ENCODE measurements around the gene DAO.
"Not testable (repeated sequence)": the region's sequence is repeated elsewhere in the genome, so short reads cannot be mapped to it uniquely, and the experiment has no call there.

The DAO gene

DNA sequence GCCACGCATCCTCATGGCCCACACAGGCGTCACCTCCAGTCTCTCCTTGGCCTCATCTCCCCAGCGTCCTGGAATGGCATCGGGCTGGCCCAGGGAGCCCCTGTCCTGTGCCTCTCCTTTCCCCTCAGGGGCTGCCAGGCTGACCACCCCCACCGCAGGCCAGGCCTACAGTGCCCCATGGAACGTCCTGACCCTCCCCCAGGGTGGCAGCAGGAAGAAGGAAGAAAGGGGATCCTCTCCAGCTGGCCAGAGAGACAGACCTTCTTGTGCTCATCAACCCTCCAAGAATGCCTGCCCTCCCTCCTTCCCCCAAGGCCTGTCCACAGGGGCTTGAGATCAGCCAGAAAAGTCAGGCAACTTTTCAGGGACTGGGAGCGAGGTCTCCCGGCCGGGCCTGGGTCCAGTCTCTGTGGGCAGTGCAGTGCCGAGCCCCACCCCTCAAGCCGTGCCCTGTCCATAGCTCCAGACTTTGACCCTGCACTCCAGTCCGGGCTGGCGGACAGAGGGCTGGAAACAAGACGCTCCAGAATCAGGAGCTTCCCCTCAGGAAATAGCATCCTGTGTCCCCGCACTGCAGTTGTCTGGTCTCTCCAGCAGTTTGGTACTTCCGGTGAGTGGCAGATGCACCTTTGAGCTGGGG lies at the start of gene DAO:
TSS of gene DAO (plus strand) at position 478 of the 640 bp plus-strand sequence. CDS start 4,915 bp downstream, outside the sequence.
- DNase-seq (ENCODE audit: low read depth): no peak

DNA sequence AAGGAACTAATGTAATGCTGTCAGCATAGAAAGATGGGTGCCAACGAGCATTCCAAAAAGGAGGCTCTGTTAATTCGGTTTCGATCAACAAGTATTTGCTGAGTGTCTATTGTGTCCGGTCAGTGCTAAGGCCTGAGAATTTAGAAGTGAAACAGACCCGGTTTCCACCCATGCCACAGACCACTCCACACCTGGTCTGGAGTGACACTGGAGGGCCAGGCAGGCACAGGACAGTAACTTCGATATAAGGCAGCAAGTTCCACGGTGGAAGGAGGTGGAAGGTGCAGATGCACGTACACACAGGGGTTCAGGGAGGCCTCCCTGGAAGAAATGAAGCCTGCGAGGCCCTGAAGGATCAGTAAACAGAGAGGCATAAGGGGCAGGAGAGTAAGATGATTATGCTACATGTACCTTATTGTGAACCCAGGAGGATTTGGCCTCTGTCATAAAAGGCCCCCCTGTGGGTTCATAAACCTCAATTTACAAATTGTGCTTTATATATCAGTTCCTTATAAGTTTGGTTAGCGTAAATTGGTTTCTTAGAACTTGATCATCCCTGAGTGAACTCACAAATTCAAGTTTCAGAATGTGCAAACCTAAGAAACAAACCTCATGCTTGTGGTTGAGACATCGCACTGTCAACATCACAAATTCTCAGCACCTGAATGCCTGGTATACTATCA lies 48.4 kb upstream of the DAO start:
- DNase-seq (ENCODE audit: low read depth): no peak

DNA sequence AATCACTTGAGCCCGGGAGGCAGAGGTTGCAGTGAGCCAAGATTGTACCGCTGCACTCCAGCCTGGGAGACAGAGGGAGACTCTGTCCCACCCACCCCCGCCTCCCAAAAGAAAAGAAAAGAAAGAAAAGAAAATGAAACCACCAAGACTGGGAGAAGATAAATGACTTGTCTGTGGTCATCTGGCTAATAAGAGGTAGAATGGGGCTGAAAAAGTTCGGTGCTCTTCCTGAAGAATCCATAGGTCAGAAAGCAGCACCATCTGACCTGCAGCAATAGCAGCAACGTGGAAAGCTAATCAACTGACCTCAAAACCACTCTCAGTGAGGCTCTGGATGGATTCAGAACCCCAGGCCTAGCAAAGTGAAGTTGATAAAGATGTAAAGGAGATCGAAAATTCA lies 47.7 kb upstream of the DAO start:
- no peak for DNase-seq (ENCODE audit: low read depth)

DNA sequence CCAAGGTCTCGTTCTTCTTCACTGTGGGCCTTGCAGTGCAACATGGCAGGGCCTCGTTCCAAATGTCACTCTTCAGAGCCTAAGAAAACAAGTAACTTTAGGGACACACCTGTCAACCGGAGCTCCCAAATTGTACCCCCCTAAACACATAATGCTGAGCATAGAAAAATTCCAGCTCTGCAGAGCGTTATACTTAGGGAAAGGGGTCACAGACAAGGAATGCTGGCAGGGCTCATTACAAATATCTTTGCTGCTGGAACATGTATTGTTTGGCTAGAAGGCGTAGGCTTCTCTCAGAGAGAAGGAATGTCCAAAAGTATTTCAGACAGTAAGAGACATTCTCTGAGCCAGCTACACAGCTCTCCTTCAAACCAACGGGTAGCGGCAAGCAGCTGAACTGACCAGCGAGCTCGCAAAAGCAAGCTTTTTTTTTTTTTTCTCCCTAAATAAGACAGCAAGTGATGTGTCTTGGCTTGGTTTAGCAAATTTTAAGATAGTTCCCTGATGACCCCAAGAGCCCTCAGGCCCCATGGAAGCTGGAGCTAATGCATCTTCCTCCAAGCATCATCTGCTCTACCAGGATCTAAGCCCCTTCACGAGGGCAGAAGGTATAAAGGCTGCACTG lies 47.0 kb upstream of the DAO start:
- no peak for DNase-seq (ENCODE audit: low read depth)

DNA sequence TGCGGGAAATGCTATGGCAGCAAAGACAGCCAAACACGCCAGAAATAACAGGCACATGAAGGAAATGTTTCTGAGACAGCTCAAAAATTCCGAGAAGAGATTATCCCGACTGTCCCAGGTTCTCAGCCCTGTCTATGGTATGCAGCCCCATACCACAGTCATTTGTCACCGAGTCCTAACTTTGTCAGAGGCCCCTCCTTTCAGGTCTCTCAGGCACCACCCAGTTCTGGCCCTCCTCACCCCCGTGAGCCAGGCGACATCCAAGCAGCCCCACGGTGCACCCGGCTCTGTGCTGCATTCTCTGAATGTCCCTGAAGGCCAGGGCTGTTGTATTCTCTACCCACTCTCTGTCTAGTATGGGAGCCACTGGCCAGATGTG lies 46.5 kb upstream of the DAO start:
- DNase-seq (ENCODE audit: low read depth): no peak

DNA sequence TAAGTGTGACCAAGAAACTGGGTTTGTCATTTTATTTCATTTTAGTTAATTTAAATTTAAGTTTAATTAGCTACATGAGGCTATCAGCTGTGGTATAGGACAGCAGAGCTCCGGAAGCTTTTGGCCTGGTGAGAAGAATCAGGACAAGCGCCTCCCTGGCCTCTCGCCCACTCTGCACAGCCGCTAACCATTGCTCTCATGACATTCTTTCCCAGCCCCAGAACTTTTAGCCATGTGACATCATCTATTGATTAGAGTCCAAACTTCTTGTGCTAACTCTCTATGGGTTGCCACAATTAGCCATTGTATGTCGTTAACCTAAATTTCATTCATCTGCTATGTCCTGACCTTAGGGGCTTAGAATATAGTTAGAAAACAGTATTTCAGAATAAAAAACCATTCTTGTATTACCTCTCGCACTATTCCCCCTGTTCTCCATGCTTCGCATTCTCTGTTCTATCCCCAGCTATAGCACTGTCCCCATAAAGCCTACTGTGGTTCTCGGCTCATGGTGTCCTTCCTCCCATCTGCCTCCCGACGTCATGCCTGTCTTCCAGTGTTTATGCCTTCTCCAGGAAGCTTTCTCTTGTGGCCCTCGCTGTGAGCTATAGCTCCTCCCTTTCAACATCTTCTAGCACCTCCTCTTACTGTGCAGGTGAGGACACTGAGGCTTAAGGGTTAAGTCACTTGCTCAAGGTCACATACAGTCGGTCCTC lies 46.0 kb upstream of the DAO start:
- DNase-seq (ENCODE audit: low read depth): no peak

DNA sequence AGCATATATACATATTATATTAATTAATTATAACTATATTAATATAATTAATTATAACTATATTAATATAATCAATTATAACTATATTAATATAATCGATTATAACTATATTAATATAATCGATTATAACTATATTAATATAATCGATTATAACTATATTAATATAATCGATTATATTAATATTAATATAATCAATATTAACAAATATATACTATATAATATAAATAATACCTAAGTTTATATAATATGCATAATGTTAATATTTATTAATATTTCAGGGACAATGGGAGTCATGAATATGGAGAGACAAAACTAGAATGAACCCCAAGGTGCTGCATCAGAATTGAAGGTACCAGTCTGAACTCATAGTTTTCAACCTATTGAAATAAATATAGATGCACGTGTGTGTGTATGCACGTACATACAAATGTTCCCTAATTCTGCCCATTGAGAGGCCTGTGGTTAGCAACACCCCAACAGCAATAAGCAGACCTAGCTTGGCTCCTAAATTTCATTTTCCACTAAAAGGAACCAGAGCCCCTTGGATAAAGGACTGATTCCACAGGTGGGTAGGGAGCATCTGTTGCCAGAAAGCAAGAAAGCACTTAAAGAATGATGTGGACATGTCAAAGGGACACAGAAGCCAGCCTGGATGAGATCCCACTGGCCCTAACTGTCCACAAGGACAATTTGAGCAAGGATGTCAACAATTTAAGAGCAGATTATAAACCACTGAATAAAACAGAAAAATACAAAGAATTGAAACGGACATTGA lies 43.8 kb upstream of the DAO start:
- DNase-seq (ENCODE audit: low read depth): no peak

DNA sequence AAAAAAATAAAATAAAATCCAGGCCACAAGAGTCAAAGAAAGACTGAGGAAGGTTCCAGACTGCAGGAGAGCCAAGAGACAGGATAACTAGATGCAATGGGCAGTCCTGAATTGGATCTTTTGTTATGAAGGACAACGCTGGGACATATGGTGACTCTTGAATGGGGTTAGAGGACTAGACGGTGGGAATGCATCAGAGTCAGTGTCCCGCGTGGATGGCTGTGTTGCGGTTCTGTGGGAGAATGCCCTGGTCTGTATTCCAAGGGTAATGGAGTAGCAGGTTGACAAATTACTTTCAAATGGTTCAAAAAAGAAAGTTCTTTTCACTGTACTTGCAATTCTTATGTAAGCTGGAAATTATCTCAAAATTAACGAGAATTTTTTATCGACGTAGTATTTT lies 42.7 kb upstream of the DAO start:
- no peak for DNase-seq (ENCODE audit: low read depth)

DNA sequence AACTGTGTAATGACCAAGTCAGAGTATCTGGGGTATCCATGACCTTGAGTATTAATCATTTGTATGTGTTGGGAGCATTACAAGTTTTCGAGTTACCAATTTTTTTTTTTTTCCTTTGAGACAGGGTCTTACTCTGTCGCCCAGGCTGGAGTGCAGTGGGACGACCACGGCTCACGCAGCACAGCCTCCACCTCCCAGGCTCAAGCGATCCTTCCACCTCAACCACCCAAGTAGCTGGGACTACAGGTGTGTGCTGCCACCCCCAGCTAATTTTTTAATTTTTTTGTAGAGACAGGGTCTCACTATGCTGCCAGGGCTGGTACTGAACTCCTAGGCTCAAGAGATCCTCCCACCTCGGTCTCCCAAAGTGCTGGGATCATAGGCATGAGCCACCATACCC lies 42.2 kb upstream of the DAO start:
- DNase-seq (ENCODE audit: low read depth): no peak

DNA sequence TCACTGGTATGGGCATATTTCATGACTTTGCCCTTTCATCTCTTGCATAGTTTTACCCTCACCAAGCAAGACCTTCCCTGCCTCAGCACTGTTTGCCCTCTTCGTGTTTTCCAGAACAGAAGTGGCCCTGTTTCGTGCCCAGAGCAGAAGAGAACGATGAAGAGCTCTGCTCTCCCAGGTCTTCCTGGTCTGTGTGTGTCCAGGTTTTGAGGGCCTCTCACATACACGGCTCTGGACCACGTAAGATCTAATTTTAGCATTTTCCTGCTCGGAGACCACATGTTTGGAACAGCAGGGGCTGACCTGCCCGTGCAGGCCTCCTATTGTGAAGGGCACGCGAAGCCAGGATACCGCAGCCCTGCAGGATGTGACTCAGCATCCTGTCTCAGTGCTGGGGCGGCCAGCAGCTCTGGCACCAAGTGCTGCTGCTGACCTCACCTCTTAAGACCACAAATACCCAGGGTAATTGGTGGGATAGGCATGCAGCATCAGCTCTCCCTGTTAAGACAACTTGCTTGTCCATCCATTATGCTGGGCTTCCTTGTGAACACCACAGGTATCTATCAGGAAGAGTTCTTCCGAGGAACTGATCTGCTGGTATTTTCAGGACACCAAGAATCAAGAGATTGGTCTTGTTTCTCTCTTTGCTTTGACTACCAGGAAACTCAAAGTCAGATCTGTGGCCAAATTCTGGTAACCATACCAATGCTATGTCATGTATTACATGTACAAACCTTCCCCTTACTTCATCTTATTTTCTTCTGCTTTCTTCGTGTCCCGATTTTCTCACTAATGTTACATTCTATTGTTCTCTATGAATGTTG lies 41.5 kb upstream of the DAO start:
- DNase-seq (ENCODE audit: low read depth): peak; percentile 65

DNA sequence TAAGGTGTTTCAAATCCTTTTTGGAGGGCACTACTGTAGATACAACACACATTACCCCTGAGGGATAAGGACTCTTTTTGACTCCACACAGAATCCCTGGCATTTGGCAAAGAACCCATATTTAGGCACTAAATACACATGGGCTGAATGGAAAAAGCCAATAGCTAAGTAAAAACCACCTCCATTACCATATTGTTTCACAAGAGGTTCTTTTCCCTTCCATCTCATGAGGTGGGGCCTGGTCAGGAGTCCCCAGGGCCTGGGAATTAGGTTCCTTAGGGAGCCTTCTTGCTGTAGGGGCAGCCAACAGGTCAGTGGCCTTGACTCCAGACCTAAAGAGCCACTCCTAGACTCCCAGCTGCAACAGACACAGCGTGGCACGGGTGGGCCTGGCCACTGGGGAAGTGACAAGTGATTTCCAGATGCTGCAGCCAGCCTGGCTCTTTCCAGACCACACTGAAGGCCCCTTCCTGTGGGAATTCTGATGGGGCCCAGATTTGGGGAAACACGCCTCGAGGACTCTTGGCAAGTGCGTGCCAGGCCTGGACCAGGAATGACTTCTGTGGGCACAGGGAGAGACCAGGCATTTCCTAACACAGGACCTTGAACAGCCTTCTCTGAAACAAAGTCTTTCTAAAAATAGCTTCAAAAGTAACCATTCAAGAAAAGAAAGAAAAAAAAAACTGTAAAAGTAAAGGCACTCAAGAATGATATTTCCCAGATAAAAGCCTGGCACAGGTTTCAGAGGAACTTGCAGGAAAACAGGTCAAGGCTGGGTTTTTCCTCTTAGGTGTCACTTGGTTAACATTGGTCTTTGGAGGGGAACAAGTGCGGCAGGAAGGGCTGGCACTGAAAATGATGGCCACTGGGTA lies 40.6 kb upstream of the DAO start:
- DNase-seq (ENCODE audit: low read depth): no peak

DNA sequence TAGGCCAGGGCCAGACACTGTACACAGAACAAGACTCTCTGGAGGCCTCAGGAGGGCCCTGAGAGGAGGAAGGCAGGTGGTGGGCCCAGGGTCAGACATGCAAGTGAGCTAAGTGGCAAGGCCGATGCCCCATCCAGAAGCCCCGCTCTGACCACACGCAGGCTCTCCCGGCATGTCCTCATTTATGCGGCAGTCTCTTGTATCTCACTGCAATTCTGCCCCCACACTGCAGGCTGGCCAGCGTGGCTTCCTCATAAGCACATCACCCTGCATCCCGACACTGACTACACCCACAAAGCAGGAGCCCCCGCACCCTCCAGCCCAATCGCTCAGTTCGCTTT lies 40.0 kb upstream of the DAO start:
- DNase-seq (ENCODE audit: low read depth): no peak

DNA sequence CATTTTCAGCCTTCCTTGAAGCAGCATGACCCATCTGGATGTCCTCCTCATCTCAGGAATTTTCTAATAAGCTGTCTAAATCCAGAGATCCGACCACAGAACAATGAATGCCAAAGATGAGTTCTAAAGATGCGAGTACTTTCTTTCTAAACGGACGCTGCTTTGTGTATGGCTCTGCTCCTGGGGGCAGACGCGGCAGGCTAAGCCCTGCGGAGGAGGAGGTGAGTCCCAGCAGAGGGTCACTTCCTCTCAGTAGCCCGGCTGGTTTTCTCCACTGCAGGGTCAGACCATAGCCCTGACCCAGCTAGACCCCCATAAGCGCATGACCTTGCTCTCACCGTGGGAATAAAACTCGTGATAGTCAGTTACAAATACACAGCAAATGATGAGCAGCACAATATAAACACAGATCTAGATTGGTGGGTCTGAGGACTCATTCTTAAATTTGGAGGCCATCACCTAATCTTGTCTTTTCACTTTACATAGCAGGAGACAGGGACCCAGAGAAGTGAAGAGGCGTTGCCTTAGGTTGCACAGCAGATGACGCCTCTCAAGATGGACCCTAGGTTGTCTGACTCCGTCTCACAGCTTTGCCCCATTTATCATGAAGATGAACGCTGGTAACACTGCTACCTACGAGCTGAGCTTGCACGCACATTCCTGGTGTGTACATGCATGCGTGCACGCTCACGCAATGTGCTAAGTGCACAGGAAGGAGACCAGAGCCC lies 39.1 kb upstream of the DAO start:
- no peak for DNase-seq (ENCODE audit: low read depth)

DNA sequence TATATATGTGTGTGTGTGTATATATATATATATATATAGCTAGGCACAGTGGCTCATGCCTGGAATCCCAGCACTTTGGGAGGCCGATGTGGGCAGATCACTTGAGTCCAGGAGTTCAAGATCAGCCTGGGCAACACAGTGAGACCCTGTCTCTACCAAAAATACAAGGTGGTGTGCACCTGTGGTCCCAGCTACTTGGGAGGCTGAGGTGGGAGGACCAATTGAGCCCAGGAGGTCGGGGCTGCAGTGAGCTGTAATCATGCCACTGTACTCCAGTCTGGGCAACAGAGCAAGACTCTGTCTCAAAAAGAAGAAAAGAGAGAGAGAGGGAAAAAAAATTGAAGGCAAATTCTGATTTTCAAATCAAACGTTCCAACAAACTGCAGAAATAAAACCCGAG lies 38.1 kb upstream of the DAO start:
- not testable (repeated sequence) for DNase-seq (ENCODE audit: low read depth)

DNA sequence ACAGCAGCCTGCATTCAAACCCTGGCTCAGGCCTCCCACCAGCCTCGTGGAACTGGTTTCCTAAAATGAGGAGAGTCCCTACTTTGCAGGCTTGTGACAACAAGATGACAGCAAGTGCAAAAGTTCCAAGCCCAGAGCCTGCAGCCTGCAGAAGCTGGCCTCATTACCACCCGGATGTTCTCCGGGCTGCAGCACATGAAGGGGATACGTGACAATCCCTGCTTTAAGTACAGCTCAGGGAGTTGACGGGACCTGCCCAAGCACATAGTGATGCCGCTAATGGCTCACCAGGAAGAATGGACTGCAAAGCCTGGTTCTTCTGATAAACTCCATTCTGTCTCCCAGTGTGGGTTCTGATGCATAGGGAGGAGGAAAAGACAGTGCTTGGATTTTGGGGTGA lies 37.5 kb upstream of the DAO start:
- no peak for DNase-seq (ENCODE audit: low read depth)

DNA sequence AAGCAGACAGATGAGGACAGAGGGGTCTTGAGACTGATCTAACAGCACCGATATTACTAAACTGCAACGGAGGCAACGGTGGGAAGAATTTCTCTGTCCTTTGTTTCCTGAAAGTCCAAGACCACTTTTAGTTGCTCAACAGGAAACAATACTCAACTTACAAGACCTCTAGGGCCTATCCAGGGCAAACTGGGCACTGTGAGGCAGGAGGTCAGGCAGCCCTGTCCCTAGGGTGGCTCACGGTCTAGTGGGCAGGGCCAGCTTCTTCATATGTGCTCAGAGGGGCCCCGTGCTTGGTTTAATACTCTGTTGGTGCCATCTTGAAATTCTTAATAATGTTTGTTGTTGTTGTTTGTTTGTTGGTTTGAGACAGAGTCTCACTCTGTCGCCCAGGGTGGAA lies 36.7 kb upstream of the DAO start:
- DNase-seq (ENCODE audit: low read depth): no peak

DNA sequence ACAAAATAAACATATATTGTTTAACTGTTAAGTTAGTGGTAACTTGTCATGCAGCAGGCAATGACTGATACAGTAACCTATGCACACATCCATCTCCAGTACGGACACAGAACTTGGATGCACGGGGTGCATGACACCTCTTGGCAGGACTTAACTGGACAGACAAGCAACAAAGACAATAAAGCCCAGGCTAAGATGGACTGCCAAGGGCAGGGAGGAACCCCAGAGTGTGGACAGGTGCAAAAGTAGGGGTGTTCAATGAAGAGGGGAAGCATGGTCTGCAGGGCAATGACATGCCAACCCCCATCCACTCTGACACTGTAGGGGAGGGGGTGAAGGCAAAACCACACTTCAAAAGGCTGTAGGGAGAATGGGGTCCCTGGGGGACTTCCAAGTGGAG lies 34.2 kb upstream of the DAO start:
- DNase-seq (ENCODE audit: low read depth): no peak

DNA sequence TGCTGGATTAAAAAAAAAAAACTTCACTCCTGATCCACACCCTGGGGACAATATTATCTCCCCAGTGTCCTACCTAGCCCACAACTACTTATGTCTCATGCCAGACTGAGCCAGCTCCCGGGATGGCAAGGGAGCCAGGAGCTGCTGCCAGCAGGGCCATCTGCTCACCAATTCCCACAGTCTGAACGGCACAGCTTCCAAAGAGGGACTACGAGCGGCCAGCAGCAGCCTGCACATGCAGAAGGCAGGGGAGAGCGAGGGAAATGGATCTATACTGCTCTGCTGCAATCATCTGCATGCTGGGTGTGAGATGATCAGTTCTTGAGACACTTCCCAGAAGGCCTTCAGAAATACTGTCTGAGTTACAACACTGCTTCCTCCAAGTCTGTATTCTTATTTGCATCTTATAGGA lies 33.6 kb upstream of the DAO start:
- DNase-seq (ENCODE audit: low read depth): no peak

DNA sequence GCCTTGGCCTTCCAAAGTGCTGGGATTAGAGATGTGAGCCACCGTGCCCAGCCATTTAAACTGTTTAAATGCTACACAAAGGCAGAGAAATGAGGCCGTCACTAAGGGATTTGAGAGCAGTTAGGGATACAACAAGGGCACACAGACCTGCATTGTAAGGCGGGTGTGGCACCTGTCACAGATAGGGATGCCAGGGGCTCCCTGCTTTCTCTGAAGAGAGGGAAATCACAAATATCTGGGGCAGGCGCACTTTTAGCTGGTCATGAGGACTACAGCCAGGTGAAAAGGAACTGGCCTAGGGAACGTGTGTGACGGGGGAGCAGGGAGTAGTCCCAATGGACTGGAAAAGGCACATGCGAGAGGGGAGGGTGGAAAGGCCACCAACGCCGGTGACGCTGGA lies 32.2 kb upstream of the DAO start:
- DNase-seq (ENCODE audit: low read depth): no peak

DNA sequence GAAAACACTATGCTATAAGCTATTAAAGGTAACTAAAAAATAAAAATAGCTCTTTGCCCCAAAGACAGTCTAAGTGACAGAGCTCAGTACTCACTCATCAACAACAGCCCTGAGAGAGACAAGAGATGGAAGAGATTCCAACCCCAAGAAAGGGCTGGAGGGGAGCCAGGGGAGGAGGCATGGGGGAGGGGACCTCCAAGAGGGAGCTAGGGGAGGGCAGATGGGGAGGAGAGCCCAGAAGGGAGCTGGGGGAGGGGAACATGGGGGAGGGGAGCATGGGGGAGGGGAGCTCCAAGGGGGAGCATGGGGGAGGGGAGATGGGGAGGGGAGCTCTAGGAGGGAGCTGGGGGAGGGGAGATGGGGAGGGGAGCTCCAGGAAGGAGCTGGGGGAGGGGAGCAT lies 30.2 kb upstream of the DAO start:
- no peak for DNase-seq (ENCODE audit: low read depth)
